GM23338 (cell line): Measurements from ENCODE around the gene FGGY. TPM values are rescaled to one million over a fixed set of nuclear protein-coding genes. Genes with fewer than 3 reads are reported as not detected.

Experiments
- ATAC-seq: fragments of 200-7000 bp; cut with Tn5 transposase; 3 replicates; pipeline ENCODE4 v1.9.1; 2020
- DNase-seq: peaks from one replicate; pipeline ENCODE4 v3.0.0-alpha.2; 2015; ENCODE audit warnings: low spot score
- H2AFZ ChIP-seq: fragments of 200-600 bp; sonication (generic); 2 replicates; pipeline ENCODE4 v1.8.0; 2016; ENCODE audit warnings: antibody characterized with exemption, mild to moderate bottlenecking, moderate library complexity
- H3F3A ChIP-seq: fragments of 200-600 bp; sonication (generic); replicated peaks from 2 replicates; pipeline ENCODE4 v1.8.0; 2017; ENCODE audit warnings: antibody characterized with exemption, mixed run types, low read depth
- H3K27ac ChIP-seq: fragments of 200-600 bp; sonication (generic); 2 replicates; pipeline ENCODE4 v1.6.1; 2016; ENCODE audit warnings: low read depth
- H3K27me3 ChIP-seq: fragments of 200-600 bp; sonication (generic); 2 replicates; pipeline ENCODE4 v1.8.0; 2016; ENCODE audit warnings: mild to moderate bottlenecking, mixed run types, moderate library complexity; ENCODE audit not compliant: insufficient read depth
- H3K36me3 ChIP-seq: fragments of 200-600 bp; sonication (generic); 2 replicates; pipeline ENCODE4 v1.8.0; 2016; ENCODE audit warnings: mild to moderate bottlenecking; ENCODE audit not compliant: insufficient read depth
- H3K4me1 ChIP-seq: fragments of 200-600 bp; sonication (generic); 2 replicates; pipeline ENCODE4 v1.8.0; 2016; ENCODE audit warnings: mild to moderate bottlenecking, moderate library complexity; ENCODE audit not compliant: insufficient read depth
- H3K4me2 ChIP-seq: fragments of 200-600 bp; sonication (generic); 2 replicates; pipeline ENCODE4 v1.7.1; 2017; ENCODE audit warnings: mixed run types
- H3K4me3 ChIP-seq: fragments of 200-600 bp; sonication (generic); 2 replicates; pipeline ENCODE4 v1.6.1; 2016; ENCODE audit warnings: mixed run types
- H3K79me2 ChIP-seq: fragments of 200-600 bp; sonication (generic); replicated peaks from 2 replicates; pipeline ENCODE4 v1.8.0; 2017; ENCODE audit warnings: mild to moderate bottlenecking; ENCODE audit not compliant: insufficient read depth
- H3K9me2 ChIP-seq: fragments of 200-600 bp; sonication (generic); 2 replicates; pipeline ENCODE4 v1.8.0; 2017; ENCODE audit not compliant: insufficient read depth
- H4K20me1 ChIP-seq: fragments of 200-600 bp; sonication (generic); replicated peaks from 2 replicates; pipeline ENCODE4 v1.8.0; 2017; ENCODE audit warnings: mild to moderate bottlenecking; ENCODE audit not compliant: insufficient read depth
- H3K27ac Mint-ChIP-seq: 2 replicates; pipeline ENCODE4 v1.8.0; 2020; ENCODE audit warnings: inconsistent platforms, mild to moderate bottlenecking, moderate library complexity, mixed read lengths
- H3K27me3 Mint-ChIP-seq: 3 replicates; pipeline ENCODE4 v1.8.0; 2022; ENCODE audit warnings: low read depth, mild to moderate bottlenecking, moderate library complexity, mixed read lengths, inconsistent platforms; ENCODE audit not compliant: insufficient read depth, poor library complexity
- H3K36me3 Mint-ChIP-seq: 3 replicates; pipeline ENCODE4 v1.8.0; 2021; ENCODE audit warnings: low read depth, mild to moderate bottlenecking, inconsistent platforms, moderate library complexity, mixed read lengths
- H3K4me1 Mint-ChIP-seq: 3 replicates; pipeline ENCODE4 v1.8.0; 2020; ENCODE audit warnings: mild to moderate bottlenecking, inconsistent platforms, mixed read lengths
- H3K4me3 Mint-ChIP-seq: 3 replicates; pipeline ENCODE4 v1.8.0; 2021; ENCODE audit warnings: moderate library complexity, mild to moderate bottlenecking, inconsistent platforms, mixed read lengths
- H3K9me3 Mint-ChIP-seq: 3 replicates; pipeline ENCODE4 v1.8.0; 2020; ENCODE audit warnings: moderate library complexity, mild to moderate bottlenecking, inconsistent platforms, mixed read lengths
- EZH2 ChIP-seq: fragments of 200-600 bp; sonication (generic); IDR thresholded peaks from one replicate; pipeline ENCODE4 v1.8.0; 2017; ENCODE audit warnings: antibody characterized with exemption, mild to moderate bottlenecking, low read depth; ENCODE audit not compliant: unreplicated experiment
- EZH2phosphoT487 ChIP-seq: fragments of 200-600 bp; sonication (generic); IDR thresholded peaks from one replicate; pipeline ENCODE4 v1.8.1; 2018; ENCODE audit warnings: antibody characterized with exemption; ENCODE audit not compliant: unreplicated experiment
- JUNB ChIP-seq: IDR thresholded peaks from one replicate; pipeline ENCODE4 v1.6.1; 2016; ENCODE audit warnings: antibody characterized with exemption; ENCODE audit not compliant: unreplicated experiment
- NANOG ChIP-seq: IDR thresholded peaks from 2 replicates; pipeline ENCODE4 v1.6.1; 2016; ENCODE audit warnings: antibody characterized with exemption, borderline replicate concordance
- ZNF114 ChIP-seq: fragments of 250-450 bp; sonication (Bioruptor Pico); IDR thresholded peaks from 2 replicates; pipeline ENCODE4 v1.5.0; 2020; ENCODE audit warnings: mild to moderate bottlenecking, moderate library complexity
- ZNF331 ChIP-seq: fragments of 250-450 bp; sonication (Bioruptor Pico); IDR thresholded peaks from 2 replicates; pipeline ENCODE4 v1.5.0; 2020; ENCODE audit warnings: low read depth, mild to moderate bottlenecking, moderate library complexity
- polyA plus RNA-seq: library from polyadenylated mRNA; unstranded; fragments of >200 nt; fragmentation: Nextera tagmentation; extraction: Ambion mirVana; gene quantifications from 2 replicates; pipeline ENCODE4 v1.2.1, GENCODE V29; 2016
- total RNA-seq: library from RNA; depleted of rRNA; stranded (reverse); fragments of >200 nt; shearing (Covaris generic); gene quantifications from 2 replicates; pipeline ENCODE4 v1.2.3, GENCODE V29; 2014
- TF ChIP-seq, protein P1 (sequence below): IDR thresholded peaks from one replicate; pipeline ENCODE4 v1.6.1; 2018; ENCODE audit warnings: antibody characterized with exemption; ENCODE audit not compliant: unreplicated experiment
- TF ChIP-seq, protein P2 (sequence below): IDR thresholded peaks from 2 replicates; pipeline ENCODE4 v1.6.1; 2016; ENCODE audit warnings: antibody characterized with exemption
- TF ChIP-seq, protein P3 (sequence below), 2 experiments: fragments of 200-600 bp in 1 of 2; sonication (generic) in 1 of 2; conservative IDR thresholded peaks; 2 replicates each; pipeline versions ENCODE4 v1.5.1 to v1.6.1; 2016 to 2017; ENCODE audit warnings: antibody characterized with exemption in 2 of 2, low read depth in 2 of 2, mild to moderate bottlenecking in 2 of 2, moderate library complexity in 1 of 2
- TF ChIP-seq, protein P4 (sequence below): fragments of 250-450 bp; sonication (Bioruptor Pico); IDR thresholded peaks from 2 replicates; pipeline ENCODE4 v1.5.0; 2020; ENCODE audit warnings: mild to moderate bottlenecking, moderate library complexity

Gene FGGY
- total and polyA plus RNA-seq, 2 experiments from 2014 or later: 10.9 to 21.4 TPM

DNA sequence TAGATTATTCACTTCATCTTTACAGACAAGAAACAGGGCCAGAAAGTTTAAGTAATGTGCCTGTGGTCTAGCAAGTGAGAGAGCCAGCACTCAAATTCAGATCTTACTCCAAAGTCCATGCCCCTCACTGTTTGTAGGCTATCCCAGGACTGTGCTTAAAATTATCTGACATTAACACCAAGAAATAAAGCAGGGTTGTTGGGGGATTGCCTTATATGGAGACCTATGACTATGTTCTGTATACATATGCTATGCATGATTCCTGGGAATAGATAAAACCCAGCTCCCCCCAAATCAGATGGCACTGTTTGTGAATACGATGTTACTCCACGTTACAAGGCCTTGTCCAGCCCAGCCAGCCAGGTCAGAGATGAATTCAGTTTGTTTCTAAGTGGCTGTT, 386.3 kb downstream of the FGGY start (continued):
- TF ChIP-seq, protein P1, sequence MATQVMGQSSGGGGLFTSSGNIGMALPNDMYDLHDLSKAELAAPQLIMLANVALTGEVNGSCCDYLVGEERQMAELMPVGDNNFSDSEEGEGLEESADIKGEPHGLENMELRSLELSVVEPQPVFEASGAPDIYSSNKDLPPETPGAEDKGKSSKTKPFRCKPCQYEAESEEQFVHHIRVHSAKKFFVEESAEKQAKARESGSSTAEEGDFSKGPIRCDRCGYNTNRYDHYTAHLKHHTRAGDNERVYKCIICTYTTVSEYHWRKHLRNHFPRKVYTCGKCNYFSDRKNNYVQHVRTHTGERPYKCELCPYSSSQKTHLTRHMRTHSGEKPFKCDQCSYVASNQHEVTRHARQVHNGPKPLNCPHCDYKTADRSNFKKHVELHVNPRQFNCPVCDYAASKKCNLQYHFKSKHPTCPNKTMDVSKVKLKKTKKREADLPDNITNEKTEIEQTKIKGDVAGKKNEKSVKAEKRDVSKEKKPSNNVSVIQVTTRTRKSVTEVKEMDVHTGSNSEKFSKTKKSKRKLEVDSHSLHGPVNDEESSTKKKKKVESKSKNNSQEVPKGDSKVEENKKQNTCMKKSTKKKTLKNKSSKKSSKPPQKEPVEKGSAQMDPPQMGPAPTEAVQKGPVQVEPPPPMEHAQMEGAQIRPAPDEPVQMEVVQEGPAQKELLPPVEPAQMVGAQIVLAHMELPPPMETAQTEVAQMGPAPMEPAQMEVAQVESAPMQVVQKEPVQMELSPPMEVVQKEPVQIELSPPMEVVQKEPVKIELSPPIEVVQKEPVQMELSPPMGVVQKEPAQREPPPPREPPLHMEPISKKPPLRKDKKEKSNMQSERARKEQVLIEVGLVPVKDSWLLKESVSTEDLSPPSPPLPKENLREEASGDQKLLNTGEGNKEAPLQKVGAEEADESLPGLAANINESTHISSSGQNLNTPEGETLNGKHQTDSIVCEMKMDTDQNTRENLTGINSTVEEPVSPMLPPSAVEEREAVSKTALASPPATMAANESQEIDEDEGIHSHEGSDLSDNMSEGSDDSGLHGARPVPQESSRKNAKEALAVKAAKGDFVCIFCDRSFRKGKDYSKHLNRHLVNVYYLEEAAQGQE: no peak
- TF ChIP-seq, protein P2, sequence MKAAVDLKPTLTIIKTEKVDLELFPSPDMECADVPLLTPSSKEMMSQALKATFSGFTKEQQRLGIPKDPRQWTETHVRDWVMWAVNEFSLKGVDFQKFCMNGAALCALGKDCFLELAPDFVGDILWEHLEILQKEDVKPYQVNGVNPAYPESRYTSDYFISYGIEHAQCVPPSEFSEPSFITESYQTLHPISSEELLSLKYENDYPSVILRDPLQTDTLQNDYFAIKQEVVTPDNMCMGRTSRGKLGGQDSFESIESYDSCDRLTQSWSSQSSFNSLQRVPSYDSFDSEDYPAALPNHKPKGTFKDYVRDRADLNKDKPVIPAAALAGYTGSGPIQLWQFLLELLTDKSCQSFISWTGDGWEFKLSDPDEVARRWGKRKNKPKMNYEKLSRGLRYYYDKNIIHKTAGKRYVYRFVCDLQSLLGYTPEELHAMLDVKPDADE: no peak
- TF ChIP-seq ZNF331 (CRISPR knock-in tag) (no peak), NANOG (no peak), ZNF114 (CRISPR knock-in tag) (no peak), JUNB (no peak), EZH2phosphoT487 (no peak), EZH2 (no peak)
- TF ChIP-seq, protein P3, sequence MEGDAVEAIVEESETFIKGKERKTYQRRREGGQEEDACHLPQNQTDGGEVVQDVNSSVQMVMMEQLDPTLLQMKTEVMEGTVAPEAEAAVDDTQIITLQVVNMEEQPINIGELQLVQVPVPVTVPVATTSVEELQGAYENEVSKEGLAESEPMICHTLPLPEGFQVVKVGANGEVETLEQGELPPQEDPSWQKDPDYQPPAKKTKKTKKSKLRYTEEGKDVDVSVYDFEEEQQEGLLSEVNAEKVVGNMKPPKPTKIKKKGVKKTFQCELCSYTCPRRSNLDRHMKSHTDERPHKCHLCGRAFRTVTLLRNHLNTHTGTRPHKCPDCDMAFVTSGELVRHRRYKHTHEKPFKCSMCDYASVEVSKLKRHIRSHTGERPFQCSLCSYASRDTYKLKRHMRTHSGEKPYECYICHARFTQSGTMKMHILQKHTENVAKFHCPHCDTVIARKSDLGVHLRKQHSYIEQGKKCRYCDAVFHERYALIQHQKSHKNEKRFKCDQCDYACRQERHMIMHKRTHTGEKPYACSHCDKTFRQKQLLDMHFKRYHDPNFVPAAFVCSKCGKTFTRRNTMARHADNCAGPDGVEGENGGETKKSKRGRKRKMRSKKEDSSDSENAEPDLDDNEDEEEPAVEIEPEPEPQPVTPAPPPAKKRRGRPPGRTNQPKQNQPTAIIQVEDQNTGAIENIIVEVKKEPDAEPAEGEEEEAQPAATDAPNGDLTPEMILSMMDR (conservative IDR thresholded peaks at IDR 0.05; ENCODE audit: low read depth in 2 of 2): no peak

DNA sequence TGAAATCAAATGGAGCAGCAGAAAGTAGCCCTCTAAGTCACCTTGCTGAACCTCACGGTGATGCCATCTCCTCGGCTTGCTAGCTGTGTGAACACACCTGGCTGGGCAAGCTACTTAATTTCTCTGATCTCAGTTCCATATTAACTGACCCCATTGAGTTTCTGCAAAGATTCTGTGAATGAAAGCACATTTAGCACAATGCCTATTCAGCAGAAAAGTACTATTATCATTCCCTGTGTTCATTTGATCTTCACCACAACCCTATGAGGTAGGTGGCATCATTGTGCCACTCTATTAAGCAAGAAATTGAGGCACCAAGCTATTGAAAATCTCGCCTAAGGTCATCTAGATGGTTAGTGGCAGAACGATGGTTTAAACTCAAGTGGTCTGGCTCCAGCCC, 387.8 kb downstream of the FGGY start:
- no peak overlapping the region for H2AFZ ChIP-seq
- no peaks in the 10 kb centered on the region for H3K79me2 ChIP-seq
- no peak overlapping the region for H3K27ac Mint-ChIP-seq
- no peaks in the 10 kb centered on the region for H3K36me3 ChIP-seq
- DNase-seq (no peak), ATAC-seq (no peak)
- no peaks in the 10 kb centered on the region for H3K9me3 Mint-ChIP-seq
- TF ChIP-seq, protein P4, sequence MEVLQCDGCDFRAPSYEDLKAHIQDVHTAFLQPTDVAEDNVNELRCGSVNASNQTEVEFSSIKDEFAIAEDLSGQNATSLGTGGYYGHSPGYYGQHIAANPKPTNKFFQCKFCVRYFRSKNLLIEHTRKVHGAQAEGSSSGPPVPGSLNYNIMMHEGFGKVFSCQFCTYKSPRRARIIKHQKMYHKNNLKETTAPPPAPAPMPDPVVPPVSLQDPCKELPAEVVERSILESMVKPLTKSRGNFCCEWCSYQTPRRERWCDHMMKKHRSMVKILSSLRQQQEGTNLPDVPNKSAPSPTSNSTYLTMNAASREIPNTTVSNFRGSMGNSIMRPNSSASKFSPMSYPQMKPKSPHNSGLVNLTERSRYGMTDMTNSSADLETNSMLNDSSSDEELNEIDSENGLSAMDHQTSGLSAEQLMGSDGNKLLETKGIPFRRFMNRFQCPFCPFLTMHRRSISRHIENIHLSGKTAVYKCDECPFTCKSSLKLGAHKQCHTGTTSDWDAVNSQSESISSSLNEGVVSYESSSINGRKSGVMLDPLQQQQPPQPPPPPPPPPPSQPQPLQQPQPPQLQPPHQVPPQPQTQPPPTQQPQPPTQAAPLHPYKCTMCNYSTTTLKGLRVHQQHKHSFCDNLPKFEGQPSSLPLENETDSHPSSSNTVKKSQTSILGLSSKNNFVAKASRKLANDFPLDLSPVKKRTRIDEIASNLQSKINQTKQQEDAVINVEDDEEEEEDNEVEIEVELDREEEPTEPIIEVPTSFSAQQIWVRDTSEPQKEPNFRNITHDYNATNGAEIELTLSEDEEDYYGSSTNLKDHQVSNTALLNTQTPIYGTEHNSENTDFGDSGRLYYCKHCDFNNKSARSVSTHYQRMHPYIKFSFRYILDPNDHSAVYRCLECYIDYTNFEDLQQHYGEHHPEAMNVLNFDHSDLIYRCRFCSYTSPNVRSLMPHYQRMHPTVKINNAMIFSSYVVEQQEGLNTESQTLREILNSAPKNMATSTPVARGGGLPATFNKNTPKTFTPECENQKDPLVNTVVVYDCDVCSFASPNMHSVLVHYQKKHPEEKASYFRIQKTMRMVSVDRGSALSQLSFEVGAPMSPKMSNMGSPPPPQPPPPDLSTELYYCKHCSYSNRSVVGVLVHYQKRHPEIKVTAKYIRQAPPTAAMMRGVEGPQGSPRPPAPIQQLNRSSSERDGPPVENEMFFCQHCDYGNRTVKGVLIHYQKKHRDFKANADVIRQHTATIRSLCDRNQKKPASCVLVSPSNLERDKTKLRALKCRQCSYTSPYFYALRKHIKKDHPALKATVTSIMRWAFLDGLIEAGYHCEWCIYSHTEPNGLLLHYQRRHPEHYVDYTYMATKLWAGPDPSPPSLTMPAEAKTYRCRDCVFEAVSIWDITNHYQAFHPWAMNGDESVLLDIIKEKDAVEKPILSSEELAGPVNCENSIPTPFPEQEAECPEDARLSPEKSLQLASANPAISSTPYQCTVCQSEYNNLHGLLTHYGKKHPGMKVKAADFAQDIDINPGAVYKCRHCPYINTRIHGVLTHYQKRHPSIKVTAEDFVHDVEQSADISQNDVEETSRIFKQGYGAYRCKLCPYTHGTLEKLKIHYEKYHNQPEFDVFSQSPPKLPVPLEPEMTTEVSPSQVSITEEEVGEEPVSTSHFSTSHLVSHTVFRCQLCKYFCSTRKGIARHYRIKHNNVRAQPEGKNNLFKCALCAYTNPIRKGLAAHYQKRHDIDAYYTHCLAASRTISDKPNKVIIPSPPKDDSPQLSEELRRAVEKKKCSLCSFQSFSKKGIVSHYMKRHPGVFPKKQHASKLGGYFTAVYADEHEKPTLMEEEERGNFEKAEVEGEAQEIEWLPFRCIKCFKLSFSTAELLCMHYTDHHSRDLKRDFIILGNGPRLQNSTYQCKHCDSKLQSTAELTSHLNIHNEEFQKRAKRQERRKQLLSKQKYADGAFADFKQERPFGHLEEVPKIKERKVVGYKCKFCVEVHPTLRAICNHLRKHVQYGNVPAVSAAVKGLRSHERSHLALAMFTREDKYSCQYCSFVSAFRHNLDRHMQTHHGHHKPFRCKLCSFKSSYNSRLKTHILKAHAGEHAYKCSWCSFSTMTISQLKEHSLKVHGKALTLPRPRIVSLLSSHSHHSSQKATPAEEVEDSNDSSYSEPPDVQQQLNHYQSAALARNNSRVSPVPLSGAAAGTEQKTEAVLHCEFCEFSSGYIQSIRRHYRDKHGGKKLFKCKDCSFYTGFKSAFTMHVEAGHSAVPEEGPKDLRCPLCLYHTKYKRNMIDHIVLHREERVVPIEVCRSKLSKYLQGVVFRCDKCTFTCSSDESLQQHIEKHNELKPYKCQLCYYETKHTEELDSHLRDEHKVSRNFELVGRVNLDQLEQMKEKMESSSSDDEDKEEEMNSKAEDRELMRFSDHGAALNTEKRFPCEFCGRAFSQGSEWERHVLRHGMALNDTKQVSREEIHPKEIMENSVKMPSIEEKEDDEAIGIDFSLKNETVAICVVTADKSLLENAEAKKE (CRISPR knock-in tag): no peak
- H3K4me1 ChIP-seq: peaks cover 31% of the 10 kb centered on the region
- H4K20me1 ChIP-seq: no peaks in the 10 kb centered on the region
- H3K9me2 ChIP-seq: no peaks in the 10 kb centered on the region
- H3K27me3 Mint-ChIP-seq: peaks cover 3% of the 10 kb centered on the region
- H3F3A ChIP-seq: no peaks in the 10 kb centered on the region
- H3K4me3 Mint-ChIP-seq: no peak overlapping the region
- peaks cover 31% of the 10 kb centered on the region for H3K4me1 Mint-ChIP-seq
- H3K4me3 ChIP-seq: no peak overlapping the region
- no peaks in the 10 kb centered on the region for H3K36me3 Mint-ChIP-seq
- no peak overlapping the region for H3K4me2 ChIP-seq
- H3K27me3 ChIP-seq: no peaks in the 10 kb centered on the region
- no peak overlapping the region for H3K27ac ChIP-seq
